GM23338 (cell line): ENCODE results near the gene PCTP. TPM values are rescaled to one million over a fixed set of nuclear protein-coding genes. Genes with fewer than 3 reads are reported as not detected.

Experiments used
- ATAC-seq: fragments of 200-7000 bp; cut with Tn5 transposase; 3 replicates; pipeline ENCODE4 v1.9.1; 2020
- DNase-seq: peaks from one replicate; pipeline ENCODE4 v3.0.0-alpha.2; 2015; ENCODE audit warnings: low spot score
- H2AFZ ChIP-seq: fragments of 200-600 bp; sonication (generic); 2 replicates; pipeline ENCODE4 v1.8.0; 2016; ENCODE audit warnings: antibody characterized with exemption, mild to moderate bottlenecking, moderate library complexity
- H3F3A ChIP-seq: fragments of 200-600 bp; sonication (generic); replicated peaks from 2 replicates; pipeline ENCODE4 v1.8.0; 2017; ENCODE audit warnings: antibody characterized with exemption, mixed run types, low read depth
- H3K27ac ChIP-seq: fragments of 200-600 bp; sonication (generic); 2 replicates; pipeline ENCODE4 v1.6.1; 2016; ENCODE audit warnings: low read depth
- H3K27me3 ChIP-seq: fragments of 200-600 bp; sonication (generic); 2 replicates; pipeline ENCODE4 v1.8.0; 2016; ENCODE audit warnings: mild to moderate bottlenecking, mixed run types, moderate library complexity; ENCODE audit not compliant: insufficient read depth
- H3K36me3 ChIP-seq: fragments of 200-600 bp; sonication (generic); 2 replicates; pipeline ENCODE4 v1.8.0; 2016; ENCODE audit warnings: mild to moderate bottlenecking; ENCODE audit not compliant: insufficient read depth
- H3K4me1 ChIP-seq: fragments of 200-600 bp; sonication (generic); 2 replicates; pipeline ENCODE4 v1.8.0; 2016; ENCODE audit warnings: mild to moderate bottlenecking, moderate library complexity; ENCODE audit not compliant: insufficient read depth
- H3K4me2 ChIP-seq: fragments of 200-600 bp; sonication (generic); 2 replicates; pipeline ENCODE4 v1.7.1; 2017; ENCODE audit warnings: mixed run types
- H3K4me3 ChIP-seq: fragments of 200-600 bp; sonication (generic); 2 replicates; pipeline ENCODE4 v1.6.1; 2016; ENCODE audit warnings: mixed run types
- H3K79me2 ChIP-seq: fragments of 200-600 bp; sonication (generic); replicated peaks from 2 replicates; pipeline ENCODE4 v1.8.0; 2017; ENCODE audit warnings: mild to moderate bottlenecking; ENCODE audit not compliant: insufficient read depth
- H3K9me2 ChIP-seq: fragments of 200-600 bp; sonication (generic); 2 replicates; pipeline ENCODE4 v1.8.0; 2017; ENCODE audit not compliant: insufficient read depth
- H4K20me1 ChIP-seq: fragments of 200-600 bp; sonication (generic); replicated peaks from 2 replicates; pipeline ENCODE4 v1.8.0; 2017; ENCODE audit warnings: mild to moderate bottlenecking; ENCODE audit not compliant: insufficient read depth
- H3K27ac Mint-ChIP-seq: 2 replicates; pipeline ENCODE4 v1.8.0; 2020; ENCODE audit warnings: inconsistent platforms, mild to moderate bottlenecking, moderate library complexity, mixed read lengths
- H3K27me3 Mint-ChIP-seq: 3 replicates; pipeline ENCODE4 v1.8.0; 2022; ENCODE audit warnings: low read depth, mild to moderate bottlenecking, moderate library complexity, mixed read lengths, inconsistent platforms; ENCODE audit not compliant: insufficient read depth, poor library complexity
- H3K36me3 Mint-ChIP-seq: 3 replicates; pipeline ENCODE4 v1.8.0; 2021; ENCODE audit warnings: low read depth, mild to moderate bottlenecking, inconsistent platforms, moderate library complexity, mixed read lengths
- H3K4me1 Mint-ChIP-seq: 3 replicates; pipeline ENCODE4 v1.8.0; 2020; ENCODE audit warnings: mild to moderate bottlenecking, inconsistent platforms, mixed read lengths
- H3K4me3 Mint-ChIP-seq: 3 replicates; pipeline ENCODE4 v1.8.0; 2021; ENCODE audit warnings: moderate library complexity, mild to moderate bottlenecking, inconsistent platforms, mixed read lengths
- H3K9me3 Mint-ChIP-seq: 3 replicates; pipeline ENCODE4 v1.8.0; 2020; ENCODE audit warnings: moderate library complexity, mild to moderate bottlenecking, inconsistent platforms, mixed read lengths
- CREB1 ChIP-seq: fragments of 250-450 bp; sonication (Bioruptor Pico); IDR thresholded peaks from 2 replicates; pipeline ENCODE4 v1.5.0; 2020; ENCODE audit warnings: low read depth, mild to moderate bottlenecking, moderate library complexity
- CTCF ChIP-seq, 2 experiments: fragments of 200-600 bp in 1 of 2; sonication (generic) in 1 of 2; conservative IDR thresholded peaks; 2 replicates each; pipeline versions ENCODE4 v1.5.1 to v1.6.1; 2016 to 2017; ENCODE audit warnings: antibody characterized with exemption in 2 of 2, low read depth in 2 of 2, mild to moderate bottlenecking in 2 of 2, moderate library complexity in 1 of 2
- ETS1 ChIP-seq: IDR thresholded peaks from 2 replicates; pipeline ENCODE4 v1.6.1; 2016; ENCODE audit warnings: antibody characterized with exemption
- EZH2 ChIP-seq: fragments of 200-600 bp; sonication (generic); IDR thresholded peaks from one replicate; pipeline ENCODE4 v1.8.0; 2017; ENCODE audit warnings: antibody characterized with exemption, mild to moderate bottlenecking, low read depth; ENCODE audit not compliant: unreplicated experiment
- EZH2phosphoT487 ChIP-seq: fragments of 200-600 bp; sonication (generic); IDR thresholded peaks from one replicate; pipeline ENCODE4 v1.8.1; 2018; ENCODE audit warnings: antibody characterized with exemption; ENCODE audit not compliant: unreplicated experiment
- JUNB ChIP-seq: IDR thresholded peaks from one replicate; pipeline ENCODE4 v1.6.1; 2016; ENCODE audit warnings: antibody characterized with exemption; ENCODE audit not compliant: unreplicated experiment
- NANOG ChIP-seq: IDR thresholded peaks from 2 replicates; pipeline ENCODE4 v1.6.1; 2016; ENCODE audit warnings: antibody characterized with exemption, borderline replicate concordance
- POLR2AphosphoS5 ChIP-seq: IDR thresholded peaks from 2 replicates; pipeline ENCODE4 v1.6.1; 2016; ENCODE audit warnings: antibody characterized with exemption, low read depth
- REST ChIP-seq: IDR thresholded peaks from one replicate; pipeline ENCODE4 v1.6.1; 2018; ENCODE audit warnings: antibody characterized with exemption; ENCODE audit not compliant: unreplicated experiment
- STAT1 ChIP-seq: IDR thresholded peaks from one replicate; pipeline ENCODE4 v1.6.1; 2016; ENCODE audit warnings: antibody characterized with exemption; ENCODE audit not compliant: unreplicated experiment
- ZNF114 ChIP-seq: fragments of 250-450 bp; sonication (Bioruptor Pico); IDR thresholded peaks from 2 replicates; pipeline ENCODE4 v1.5.0; 2020; ENCODE audit warnings: mild to moderate bottlenecking, moderate library complexity
- ZNF331 ChIP-seq: fragments of 250-450 bp; sonication (Bioruptor Pico); IDR thresholded peaks from 2 replicates; pipeline ENCODE4 v1.5.0; 2020; ENCODE audit warnings: low read depth, mild to moderate bottlenecking, moderate library complexity
- ZNF462 ChIP-seq: fragments of 250-450 bp; sonication (Bioruptor Pico); IDR thresholded peaks from 2 replicates; pipeline ENCODE4 v1.5.0; 2020; ENCODE audit warnings: mild to moderate bottlenecking, moderate library complexity
- polyA plus RNA-seq: library from polyadenylated mRNA; unstranded; fragments of >200 nt; fragmentation: Nextera tagmentation; extraction: Ambion mirVana; gene quantifications from 2 replicates; pipeline ENCODE4 v1.2.1, GENCODE V29; 2016
- total RNA-seq: library from RNA; depleted of rRNA; stranded (reverse); fragments of >200 nt; shearing (Covaris generic); gene quantifications from 2 replicates; pipeline ENCODE4 v1.2.3, GENCODE V29; 2014

Gene PCTP
- total and polyA plus RNA-seq, 2 experiments from 2014 or later: 6.4 to 12.3 TPM

- Histone ChIP-seq H3K4me1 (peaks cover 13% of the 10 kb centered on the region), H3K4me3 (no peak overlapping the region)
- no peaks in the 10 kb centered on the region for H3K27me3 Mint-ChIP-seq
Observed at GRCh38 chr17:55737976-55738501, 12.8 kb upstream of the PCTP start.

More at GRCh38 chr17:55737976-55738501, 12.8 kb upstream of the PCTP start:
- Histone ChIP-seq H3K4me2 (no peak overlapping the region), H3K79me2 (no peaks in the 10 kb centered on the region), H3K9me2 (no peaks in the 10 kb centered on the region), H3K27ac (no peak overlapping the region), H3K36me3 (no peaks in the 10 kb centered on the region), H4K20me1 (no peaks in the 10 kb centered on the region), H3K27me3 (no peaks in the 10 kb centered on the region), H2AFZ (peak overlapping the region; percentile 15; the same call in 1 of the 2 replicates), H3F3A (no peaks in the 10 kb centered on the region)
- no peak overlapping the region for H3K4me3 Mint-ChIP-seq
- H3K36me3 Mint-ChIP-seq: no peaks in the 10 kb centered on the region
- no peaks in the 10 kb centered on the region for H3K9me3 Mint-ChIP-seq
- ATAC-seq (no peak), DNase-seq (no peak)
- no peak overlapping the region for H3K27ac Mint-ChIP-seq
- peaks cover 23% of the 10 kb centered on the region for H3K4me1 Mint-ChIP-seq
- TF ChIP-seq CREB1 (no peak), EZH2 (no peak), EZH2phosphoT487 (no peak), ZNF114 (CRISPR knock-in tag) (no peak), NANOG (no peak), ZNF331 (CRISPR knock-in tag) (no peak), ETS1 (no peak), JUNB (no peak), CTCF (conservative IDR thresholded peaks at IDR 0.05; ENCODE audit: low read depth in 2 of 2) (no peak), ZNF462 (CRISPR knock-in tag) (no peak), STAT1 (no peak), POLR2AphosphoS5 (no peak), REST (no peak)
